Measurements from ENCODE around the gene APOC1.
"Not testable (repeated sequence)": the region's sequence is repeated elsewhere in the genome, so short reads cannot be mapped to it uniquely, and the experiment has no call there.

APOC1 gene

GRCh38 chr19:44914433-44915206 is at the start of gene APOC1:
Gene APOC1 (plus strand): TSS chr19:44914608. CDS start chr19:44914892, 284 bp downstream.
- not testable (repeated sequence) for H3K4me1 ChIP-seq (ENCODE audit: control insufficient read depth, low read depth, low read length); H3K27me3 ChIP-seq (ENCODE audit: control insufficient read depth, insufficient read depth, low read length); H3K9me3 ChIP-seq (ENCODE audit: control insufficient read depth, low read depth, low read length); H3K36me3 ChIP-seq (ENCODE audit: control insufficient read depth, low read depth, low read length)
- Histone ChIP-seq H3K9ac (ENCODE audit: low read length) (peak within 1 kb of the TSS; percentile 83), H3K4me3 (ENCODE audit: low read length) (peak within 1 kb of the TSS; percentile 73), H3K27ac (ENCODE audit: low read length) (peak within 1 kb of the TSS; percentile 84)

DNA sequence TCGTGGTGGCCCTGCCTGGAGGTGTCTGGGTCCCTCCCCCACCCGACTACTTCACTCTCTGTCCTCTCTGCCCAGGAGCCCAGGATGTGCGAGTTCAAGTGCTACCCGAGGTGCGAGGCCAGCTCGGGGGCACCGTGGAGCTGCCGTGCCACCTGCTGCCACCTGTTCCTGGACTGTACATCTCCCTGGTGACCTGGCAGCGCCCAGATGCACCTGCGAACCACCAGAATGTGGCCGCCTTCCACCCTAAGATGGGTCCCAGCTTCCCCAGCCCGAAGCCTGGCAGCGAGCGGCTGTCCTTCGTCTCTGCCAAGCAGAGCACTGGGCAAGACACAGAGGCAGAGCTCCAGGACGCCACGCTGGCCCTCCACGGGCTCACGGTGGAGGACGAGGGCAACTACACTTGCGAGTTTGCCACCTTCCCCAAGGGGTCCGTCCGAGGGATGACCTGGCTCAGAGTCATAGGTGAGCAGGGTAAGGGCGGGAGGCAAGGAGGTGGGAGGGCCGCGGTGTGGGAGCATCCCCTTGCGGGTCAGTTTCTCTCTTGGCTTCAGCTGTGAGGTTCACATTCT is 49.1 kb upstream of the APOC1 start:
- Histone ChIP-seq H3K9ac (ENCODE audit: low read length) (no peak overlapping the region), H3K27ac (ENCODE audit: low read length) (no peak overlapping the region), H3K36me3 (ENCODE audit: control insufficient read depth, low read depth, low read length) (peaks cover 30% of the 10 kb centered on the region), H3K4me3 (ENCODE audit: low read length) (no peak overlapping the region), H3K9me3 (ENCODE audit: control insufficient read depth, low read depth, low read length) (no peaks in the 10 kb centered on the region), H3K4me1 (ENCODE audit: control insufficient read depth, low read depth, low read length) (no peaks in the 10 kb centered on the region), H3K27me3 (ENCODE audit: control insufficient read depth, insufficient read depth, low read length) (no peaks in the 10 kb centered on the region)

DNA sequence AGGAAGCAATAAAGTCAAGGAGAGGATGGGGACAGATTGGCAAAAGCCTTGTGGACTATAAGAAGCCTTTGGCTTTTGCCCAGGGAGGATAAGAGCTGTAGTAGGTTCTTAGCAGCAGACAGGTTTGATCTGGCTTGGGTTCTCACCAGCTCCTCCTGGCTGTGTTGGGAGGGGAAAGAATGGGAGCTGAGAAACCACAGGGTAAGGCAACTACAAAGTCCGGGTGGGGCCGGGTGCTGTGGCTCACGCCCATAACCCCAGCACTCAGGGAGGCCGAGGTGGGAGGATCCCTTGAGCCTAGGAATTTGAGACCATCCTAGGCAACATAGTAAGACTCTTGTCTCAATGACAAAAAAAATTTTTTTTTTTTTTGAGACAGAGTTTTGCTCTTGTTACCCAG is 47.7 kb upstream of the APOC1 start:
- Histone ChIP-seq H3K4me3 (ENCODE audit: low read length) (no peak overlapping the region), H3K36me3 (ENCODE audit: control insufficient read depth, low read depth, low read length) (peaks cover 29% of the 10 kb centered on the region), H3K4me1 (ENCODE audit: control insufficient read depth, low read depth, low read length) (no peaks in the 10 kb centered on the region), H3K27ac (ENCODE audit: low read length) (no peak overlapping the region), H3K9me3 (ENCODE audit: control insufficient read depth, low read depth, low read length) (no peaks in the 10 kb centered on the region), H3K27me3 (ENCODE audit: control insufficient read depth, insufficient read depth, low read length) (no peaks in the 10 kb centered on the region), H3K9ac (ENCODE audit: low read length) (no peak overlapping the region)

DNA sequence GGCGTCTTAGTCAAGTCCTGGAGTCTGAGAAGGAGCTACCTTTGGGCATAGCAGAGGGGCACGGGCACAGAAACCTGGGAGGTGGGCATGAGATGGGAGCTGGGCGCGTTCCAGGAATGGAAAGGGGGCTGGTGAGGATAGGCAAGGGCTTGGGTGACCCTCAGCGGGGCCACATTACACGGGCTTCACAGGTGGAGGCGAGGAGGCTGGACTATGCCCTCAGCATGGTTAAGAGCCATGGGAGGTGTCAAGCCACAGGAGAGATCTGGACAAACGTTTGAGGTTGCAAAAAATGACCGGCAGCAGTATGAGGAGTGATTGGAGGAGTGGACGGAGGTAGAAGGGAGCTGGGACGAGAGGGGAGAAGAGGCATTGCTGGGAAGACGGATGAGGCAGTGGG is 46.8 kb upstream of the APOC1 start:
- no peak overlapping the region for H3K4me3 ChIP-seq (ENCODE audit: low read length)
- no peaks in the 10 kb centered on the region for H3K4me1 ChIP-seq (ENCODE audit: control insufficient read depth, low read depth, low read length)
- peaks cover 39% of the 10 kb centered on the region for H3K36me3 ChIP-seq (ENCODE audit: control insufficient read depth, low read depth, low read length)
- no peaks in the 10 kb centered on the region for H3K27me3 ChIP-seq (ENCODE audit: control insufficient read depth, insufficient read depth, low read length)
- H3K9ac ChIP-seq (ENCODE audit: low read length) = no peak overlapping the region
- no peak overlapping the region for H3K27ac ChIP-seq (ENCODE audit: low read length)
- H3K9me3 ChIP-seq (ENCODE audit: control insufficient read depth, low read depth, low read length) = no peaks in the 10 kb centered on the region

DNA sequence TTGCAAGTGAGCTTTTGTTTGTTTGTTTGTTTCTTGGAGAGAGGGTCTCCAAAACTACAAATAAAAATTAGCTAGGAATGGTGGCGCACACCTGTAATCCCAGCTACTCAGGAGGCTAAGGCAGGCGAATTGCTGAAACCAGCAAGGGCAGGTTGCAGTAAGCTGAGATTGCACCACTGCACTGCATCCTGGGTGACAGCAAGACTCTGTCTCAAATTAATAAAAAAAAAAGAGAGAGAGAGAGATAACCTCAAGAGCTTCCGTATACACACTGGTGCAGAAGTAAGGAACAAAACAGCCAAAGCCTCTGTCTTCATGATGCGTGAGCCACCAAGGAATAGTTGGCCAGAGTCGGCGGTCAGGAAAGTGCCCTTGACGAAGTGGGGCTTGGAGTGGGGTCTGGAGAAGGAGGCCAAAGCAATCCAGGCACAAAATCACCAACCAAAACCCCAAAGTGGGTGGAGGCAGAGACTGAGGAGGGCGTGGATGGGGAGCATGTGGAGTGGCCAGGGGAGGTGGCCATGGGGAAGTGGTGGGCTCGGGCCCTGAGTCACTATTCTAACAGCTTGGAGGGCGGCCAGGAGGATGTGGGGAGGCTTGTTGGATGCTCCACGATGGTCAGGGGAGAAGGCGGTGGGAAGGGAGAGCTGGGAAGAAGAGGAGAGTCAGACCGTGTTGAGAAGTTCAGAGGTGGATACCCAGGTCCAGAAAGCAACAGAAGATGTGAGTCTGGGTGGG is 44.5 kb upstream of the APOC1 start:
- no peak overlapping the region for H3K9ac ChIP-seq (ENCODE audit: low read length)
- no peak overlapping the region for H3K27ac ChIP-seq (ENCODE audit: low read length)
- H3K27me3 ChIP-seq (ENCODE audit: control insufficient read depth, insufficient read depth, low read length) = no peaks in the 10 kb centered on the region
- no peak overlapping the region for H3K4me3 ChIP-seq (ENCODE audit: low read length)
- H3K9me3 ChIP-seq (ENCODE audit: control insufficient read depth, low read depth, low read length) = no peaks in the 10 kb centered on the region
- H3K4me1 ChIP-seq (ENCODE audit: control insufficient read depth, low read depth, low read length) = no peaks in the 10 kb centered on the region
- peaks cover 57% of the 10 kb centered on the region for H3K36me3 ChIP-seq (ENCODE audit: control insufficient read depth, low read depth, low read length)

GRCh38 chr19:44871809-44872208 is 42.6 kb upstream of the APOC1 start:
- no peaks in the 10 kb centered on the region for H3K9me3 ChIP-seq (ENCODE audit: control insufficient read depth, low read depth, low read length)
- H3K36me3 ChIP-seq (ENCODE audit: control insufficient read depth, low read depth, low read length) = peaks cover 60% of the 10 kb centered on the region
- no peak overlapping the region for H3K27ac ChIP-seq (ENCODE audit: low read length)
- no peaks in the 10 kb centered on the region for H3K4me1 ChIP-seq (ENCODE audit: control insufficient read depth, low read depth, low read length)
- no peak overlapping the region for H3K4me3 ChIP-seq (ENCODE audit: low read length)
- H3K27me3 ChIP-seq (ENCODE audit: control insufficient read depth, insufficient read depth, low read length) = no peaks in the 10 kb centered on the region
- H3K9ac ChIP-seq (ENCODE audit: low read length) = no peak overlapping the region

GRCh38 chr19:44872661-44873060 is 41.7 kb upstream of the APOC1 start:
- H3K36me3 ChIP-seq (ENCODE audit: control insufficient read depth, low read depth, low read length) = peaks cover 61% of the 10 kb centered on the region
- H3K4me1 ChIP-seq (ENCODE audit: control insufficient read depth, low read depth, low read length) = no peaks in the 10 kb centered on the region
- no peak overlapping the region for H3K27ac ChIP-seq (ENCODE audit: low read length)
- no peak overlapping the region for H3K9ac ChIP-seq (ENCODE audit: low read length)
- no peaks in the 10 kb centered on the region for H3K27me3 ChIP-seq (ENCODE audit: control insufficient read depth, insufficient read depth, low read length)
- no peak overlapping the region for H3K4me3 ChIP-seq (ENCODE audit: low read length)
- no peaks in the 10 kb centered on the region for H3K9me3 ChIP-seq (ENCODE audit: control insufficient read depth, low read depth, low read length)

- no peak overlapping the region for H3K27ac ChIP-seq (ENCODE audit: low read length)
- peaks cover 69% of the 10 kb centered on the region for H3K36me3 ChIP-seq (ENCODE audit: control insufficient read depth, low read depth, low read length)
- H3K9me3 ChIP-seq (ENCODE audit: control insufficient read depth, low read depth, low read length) = no peaks in the 10 kb centered on the region
- no peaks in the 10 kb centered on the region for H3K27me3 ChIP-seq (ENCODE audit: control insufficient read depth, insufficient read depth, low read length)
- no peak overlapping the region for H3K4me3 ChIP-seq (ENCODE audit: low read length)
- no peaks in the 10 kb centered on the region for H3K4me1 ChIP-seq (ENCODE audit: control insufficient read depth, low read depth, low read length)
- H3K9ac ChIP-seq (ENCODE audit: low read length) = no peak overlapping the region
These were observed 40.1 kb upstream of the APOC1 start for GRCh38 chr19:44874317-44874716.

GRCh38 chr19:44875666-44876451 is 38.5 kb upstream of the APOC1 start:
- Histone ChIP-seq H3K27ac (ENCODE audit: low read length) (no peak overlapping the region), H3K4me3 (ENCODE audit: low read length) (no peak overlapping the region), H3K9me3 (ENCODE audit: control insufficient read depth, low read depth, low read length) (no peaks in the 10 kb centered on the region), H3K36me3 (ENCODE audit: control insufficient read depth, low read depth, low read length) (peaks cover 69% of the 10 kb centered on the region), H3K9ac (ENCODE audit: low read length) (no peak overlapping the region), H3K27me3 (ENCODE audit: control insufficient read depth, insufficient read depth, low read length) (no peaks in the 10 kb centered on the region), H3K4me1 (ENCODE audit: control insufficient read depth, low read depth, low read length) (no peaks in the 10 kb centered on the region)

GRCh38 chr19:44876930-44877535 is 37.4 kb upstream of the APOC1 start:
- no peaks in the 10 kb centered on the region for H3K27me3 ChIP-seq (ENCODE audit: control insufficient read depth, insufficient read depth, low read length)
- peaks cover 62% of the 10 kb centered on the region for H3K36me3 ChIP-seq (ENCODE audit: control insufficient read depth, low read depth, low read length)
- no peak overlapping the region for H3K27ac ChIP-seq (ENCODE audit: low read length)
- H3K4me3 ChIP-seq (ENCODE audit: low read length) = no peak overlapping the region
- H3K9me3 ChIP-seq (ENCODE audit: control insufficient read depth, low read depth, low read length) = no peaks in the 10 kb centered on the region
- no peak overlapping the region for H3K9ac ChIP-seq (ENCODE audit: low read length)
- H3K4me1 ChIP-seq (ENCODE audit: control insufficient read depth, low read depth, low read length) = no peaks in the 10 kb centered on the region
